SK-N-SH treated with all-trans-retinoic acid at 6 μM for 48 hours (cell line): ENCODE results near the gene BECN2.
"Not testable (repeated sequence)": the region's sequence is repeated elsewhere in the genome, so short reads cannot be mapped to it uniquely, and the experiment has no call there.

ENCODE experiments used
- ATAC-seq: fragments of 200-7000 bp; cut with Tn5 transposase; 3 replicates; pipeline ENCODE4 v1.9.1; 2020; ENCODE audit warnings: mild to moderate bottlenecking, moderate library complexity
- ARNTL ChIP-seq: fragments of 450-650 bp; formaldehyde crosslinking; IDR thresholded peaks from 2 replicates; pipeline ENCODE4 v1.5.0; 2020; ENCODE audit warnings: low read depth, mild to moderate bottlenecking, moderate library complexity, borderline replicate concordance
- BACH2 ChIP-seq: fragments of 250-450 bp; sonication (Bioruptor Pico); IDR thresholded peaks from 2 replicates; pipeline ENCODE4 v1.9.0; 2021; ENCODE audit warnings: mild to moderate bottlenecking, borderline replicate concordance
- CSDC2 ChIP-seq: fragments of 250-450 bp; sonication (Bioruptor Pico); IDR thresholded peaks from 2 replicates; pipeline ENCODE4 v1.5.0; 2020; ENCODE audit warnings: mild to moderate bottlenecking, moderate library complexity
- ESRRG ChIP-seq: fragments of 250-450 bp; sonication (Bioruptor Pico); IDR thresholded peaks from 2 replicates; pipeline ENCODE4 v1.6.1; 2021; ENCODE audit warnings: mild to moderate bottlenecking
- GLIS3 ChIP-seq: fragments of 250-450 bp; sonication (Bioruptor Pico); IDR thresholded peaks from 2 replicates; pipeline ENCODE4 v1.5.0; 2020; ENCODE audit warnings: mild to moderate bottlenecking, moderate library complexity
- ISL1 ChIP-seq: fragments of 250-450 bp; sonication (Bioruptor Pico); IDR thresholded peaks from 2 replicates; pipeline ENCODE4 v2.1.2; 2022; ENCODE audit warnings: mild to moderate bottlenecking, moderate library complexity
- OSR1 ChIP-seq: fragments of 250-450 bp; sonication (Bioruptor Pico); IDR thresholded peaks from 2 replicates; pipeline ENCODE4 v1.8.0; 2022; ENCODE audit warnings: moderate library complexity, mild to moderate bottlenecking, inconsistent platforms
- POU6F1 ChIP-seq: fragments of 250-450 bp; sonication (Bioruptor Pico); IDR thresholded peaks from 2 replicates; pipeline ENCODE4 v1.8.0; 2021; ENCODE audit warnings: low read depth, mild to moderate bottlenecking, moderate library complexity, borderline replicate concordance
- PPARA ChIP-seq: fragments of 250-450 bp; sonication (Bioruptor Pico); IDR thresholded peaks from 2 replicates; pipeline ENCODE4 v1.5.0; 2020; ENCODE audit warnings: mild to moderate bottlenecking, borderline replicate concordance
- RARB ChIP-seq: fragments of 250-450 bp; sonication (Bioruptor Pico); IDR thresholded peaks from 2 replicates; pipeline ENCODE4 v1.8.0; 2021; ENCODE audit warnings: mild to moderate bottlenecking, moderate library complexity
- SNAI2 ChIP-seq: fragments of 250-450 bp; sonication (Bioruptor Pico); IDR thresholded peaks from 2 replicates; pipeline ENCODE4 v1.5.0; 2020; ENCODE audit warnings: mild to moderate bottlenecking, moderate library complexity
- TCF4 ChIP-seq: fragments of 250-450 bp; sonication (Bioruptor Pico); IDR thresholded peaks from 2 replicates; pipeline ENCODE4 v1.8.0; 2021; ENCODE audit warnings: mild to moderate bottlenecking, moderate library complexity, borderline replicate concordance
- TSHZ2 ChIP-seq: fragments of 250-450 bp; sonication (Bioruptor Pico); IDR thresholded peaks from 2 replicates; pipeline ENCODE4 v1.5.0; 2020; ENCODE audit warnings: mild to moderate bottlenecking, moderate library complexity
- ZC3H10 ChIP-seq: fragments of 250-450 bp; sonication (Bioruptor Pico); IDR thresholded peaks from 2 replicates; pipeline ENCODE4 v1.5.1; 2021; ENCODE audit warnings: mild to moderate bottlenecking, moderate library complexity
- ZFP3 ChIP-seq: fragments of 250-450 bp; sonication (Bioruptor Pico); IDR thresholded peaks from 2 replicates; pipeline ENCODE4 v1.5.0; 2020; ENCODE audit warnings: mild to moderate bottlenecking, moderate library complexity
- ZFP30 ChIP-seq: fragments of 450-650 bp; formaldehyde crosslinking; IDR thresholded peaks from 2 replicates; pipeline ENCODE4 v1.5.0; 2022; ENCODE audit warnings: mild to moderate bottlenecking, moderate library complexity
- ZNF565 ChIP-seq: fragments of 450-650 bp; formaldehyde crosslinking; conservative IDR thresholded peaks from 2 replicates; pipeline ENCODE4 v1.5.0; 2020; ENCODE audit warnings: low read depth, mild to moderate bottlenecking, moderate library complexity
- ZNF70 ChIP-seq: fragments of 450-650 bp; formaldehyde crosslinking; IDR thresholded peaks from 2 replicates; pipeline ENCODE4 v1.5.0; 2020; ENCODE audit warnings: mild to moderate bottlenecking, moderate library complexity
- ZNF8 ChIP-seq: fragments of 450-650 bp; formaldehyde crosslinking; IDR thresholded peaks from 2 replicates; pipeline ENCODE4 v1.5.0; 2020; ENCODE audit warnings: mild to moderate bottlenecking, moderate library complexity
- TF ChIP-seq, protein P1 (sequence below): fragments of 250-450 bp; sonication (Bioruptor Pico); IDR thresholded peaks from 2 replicates; pipeline ENCODE4 v1.5.1; 2021; ENCODE audit warnings: mild to moderate bottlenecking, moderate library complexity

The BECN2 gene

DNA sequence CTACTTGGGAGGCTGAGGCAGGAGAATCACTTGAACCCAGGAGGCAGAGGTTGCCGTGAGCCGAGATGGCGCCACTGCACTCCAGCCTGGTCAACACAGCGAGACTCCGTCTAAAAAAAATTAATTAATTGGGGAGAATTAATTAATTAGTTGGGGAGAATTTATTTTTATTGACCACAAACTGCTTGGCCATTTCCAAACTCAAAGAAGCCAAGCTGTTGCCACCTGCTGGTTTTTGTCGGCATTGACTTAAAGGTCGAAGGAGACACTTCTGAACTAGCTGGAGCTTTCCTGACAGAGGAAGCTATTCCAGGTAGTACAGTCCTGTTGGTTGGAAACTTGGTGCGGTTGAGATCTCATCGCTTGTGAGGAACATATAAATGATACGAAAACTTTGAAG is 28.2 kb downstream of the BECN2 start:
- TF ChIP-seq GLIS3 (CRISPR knock-in tag) = no peak
- TF ChIP-seq ZNF8 = no peak
- TF ChIP-seq TSHZ2 = no peak
- TF ChIP-seq ZFP30 (CRISPR knock-in tag) = no peak
- no peak for TF ChIP-seq RARB (CRISPR knock-in tag)
- TF ChIP-seq, protein P1, sequence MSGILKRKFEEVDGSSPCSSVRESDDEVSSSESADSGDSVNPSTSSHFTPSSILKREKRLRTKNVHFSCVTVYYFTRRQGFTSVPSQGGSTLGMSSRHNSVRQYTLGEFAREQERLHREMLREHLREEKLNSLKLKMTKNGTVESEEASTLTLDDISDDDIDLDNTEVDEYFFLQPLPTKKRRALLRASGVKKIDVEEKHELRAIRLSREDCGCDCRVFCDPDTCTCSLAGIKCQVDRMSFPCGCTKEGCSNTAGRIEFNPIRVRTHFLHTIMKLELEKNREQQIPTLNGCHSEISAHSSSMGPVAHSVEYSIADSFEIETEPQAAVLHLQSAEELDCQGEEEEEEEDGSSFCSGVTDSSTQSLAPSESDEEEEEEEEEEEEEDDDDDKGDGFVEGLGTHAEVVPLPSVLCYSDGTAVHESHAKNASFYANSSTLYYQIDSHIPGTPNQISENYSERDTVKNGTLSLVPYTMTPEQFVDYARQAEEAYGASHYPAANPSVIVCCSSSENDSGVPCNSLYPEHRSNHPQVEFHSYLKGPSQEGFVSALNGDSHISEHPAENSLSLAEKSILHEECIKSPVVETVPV (CRISPR knock-in tag) = no peak
- TF ChIP-seq POU6F1 (CRISPR knock-in tag) = no peak
- TF ChIP-seq BACH2 (CRISPR knock-in tag) = no peak
- no peak for TF ChIP-seq SNAI2
- no peak for TF ChIP-seq ZC3H10 (CRISPR knock-in tag)
- TF ChIP-seq ESRRG (CRISPR knock-in tag) = no peak
- no peak for TF ChIP-seq ISL1 (CRISPR knock-in tag)
- no peak for TF ChIP-seq OSR1
- TF ChIP-seq ZNF565 (CRISPR knock-in tag) = no peak
- TF ChIP-seq CSDC2 (CRISPR knock-in tag) = no peak
- TF ChIP-seq PPARA (CRISPR knock-in tag) = no peak
- TF ChIP-seq ARNTL = no peak
- TF ChIP-seq ZNF70 (CRISPR knock-in tag) = no peak
- TF ChIP-seq, all 23 proteins: peak for 0
- peak; percentile 63 for ATAC-seq

DNA sequence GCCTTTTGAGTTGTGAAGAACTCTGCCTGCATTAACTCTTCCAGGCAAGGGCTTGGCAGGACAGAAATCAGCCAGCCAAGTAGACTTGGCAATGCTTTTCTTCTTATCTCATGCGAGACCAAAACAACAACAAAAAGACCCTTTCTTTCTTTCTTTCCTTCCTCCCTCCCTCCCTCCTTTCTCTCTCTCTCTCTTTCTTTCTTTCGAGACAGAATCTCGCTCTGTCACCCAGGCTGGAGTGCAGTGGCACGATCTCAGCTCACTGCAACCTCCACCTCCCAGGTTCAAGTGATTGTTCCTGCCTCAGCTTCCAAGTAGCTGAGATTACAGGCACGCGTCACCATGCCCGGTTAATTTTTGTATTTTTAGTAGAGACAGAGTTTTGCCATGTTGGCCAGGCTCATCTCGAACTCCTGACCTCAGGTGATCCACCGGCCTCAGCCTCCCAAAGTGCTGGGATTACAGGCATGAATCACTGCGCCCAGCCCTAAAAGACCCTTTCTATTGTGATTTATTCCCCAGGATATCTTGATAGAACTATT is 30.9 kb downstream of the BECN2 start:
- ATAC-seq = not testable (repeated sequence)

DNA sequence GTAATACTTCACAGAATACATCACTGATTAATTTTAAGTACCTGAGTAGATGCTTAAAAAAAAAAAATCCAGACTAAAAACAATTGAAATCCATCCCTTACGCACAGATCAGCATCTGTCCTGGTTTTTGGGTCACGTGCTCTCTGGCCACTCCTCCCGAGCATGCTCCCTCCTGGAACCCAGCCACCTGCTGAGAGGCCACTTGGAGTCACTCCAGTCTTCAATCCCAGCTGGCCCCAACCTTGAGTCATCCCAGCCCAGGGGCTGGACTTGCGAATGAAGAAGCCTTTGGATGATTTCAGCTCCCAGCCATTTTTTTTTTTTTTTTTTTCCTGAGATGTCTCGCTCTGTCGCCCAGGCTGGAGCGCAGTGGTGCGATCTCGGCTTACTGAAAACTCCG is 32.5 kb downstream of the BECN2 start:
- peak; percentile 89 for ATAC-seq
- TF ChIP-seq ZC3H10 (CRISPR knock-in tag) = no peak
- TF ChIP-seq SNAI2 = no peak
- TF ChIP-seq POU6F1 (CRISPR knock-in tag) = no peak
- no peak for TF ChIP-seq BACH2 (CRISPR knock-in tag)

DNA sequence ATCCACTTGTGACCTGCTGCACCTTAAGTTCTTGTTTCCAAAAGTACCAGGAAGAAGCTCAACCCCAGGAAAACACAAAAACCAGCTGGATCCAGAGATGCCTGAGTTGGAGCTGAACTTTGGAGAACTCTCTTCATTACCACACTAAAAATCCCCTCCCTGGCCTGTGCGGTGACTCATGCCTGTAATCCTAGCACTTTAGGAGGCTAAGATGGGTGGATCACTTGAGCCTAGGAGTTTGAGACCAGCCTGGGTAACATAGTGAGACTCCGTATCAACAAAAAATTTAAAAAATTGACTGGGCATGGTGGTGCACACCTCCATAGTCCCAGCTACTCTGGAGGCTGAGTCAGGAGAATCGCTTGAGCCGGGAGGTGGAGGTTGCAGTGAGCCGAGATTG is 35.2 kb downstream of the BECN2 start:
- peak; percentile 21; the same call in 2 of the 3 replicates for ATAC-seq
- no peak for TF ChIP-seq ZNF565 (CRISPR knock-in tag)
- TF ChIP-seq TCF4 = no peak
- no peak for TF ChIP-seq POU6F1 (CRISPR knock-in tag)
- TF ChIP-seq OSR1 = no peak
- TF ChIP-seq ZFP3 (CRISPR knock-in tag) = no peak
- TF ChIP-seq, protein P1 (CRISPR knock-in tag) = no peak
- no peak for TF ChIP-seq ESRRG (CRISPR knock-in tag)
- no peak for TF ChIP-seq ZNF8
- no peak for TF ChIP-seq TSHZ2
- TF ChIP-seq ARNTL = no peak
- no peak for TF ChIP-seq ZNF70 (CRISPR knock-in tag)
- TF ChIP-seq RARB (CRISPR knock-in tag) = no peak
